ENCODE results near the gene SESN1. TPM values are rescaled to one million over a fixed set of nuclear protein-coding genes. Genes with fewer than 3 reads are reported as not detected.
"Not testable (repeated sequence)": the region's sequence is repeated elsewhere in the genome, so short reads cannot be mapped to it uniquely, and the experiment has no call there.

The SESN1 gene
- total RNA-seq, 1 donor from 2014 or later = 49.0 TPM

DNA sequence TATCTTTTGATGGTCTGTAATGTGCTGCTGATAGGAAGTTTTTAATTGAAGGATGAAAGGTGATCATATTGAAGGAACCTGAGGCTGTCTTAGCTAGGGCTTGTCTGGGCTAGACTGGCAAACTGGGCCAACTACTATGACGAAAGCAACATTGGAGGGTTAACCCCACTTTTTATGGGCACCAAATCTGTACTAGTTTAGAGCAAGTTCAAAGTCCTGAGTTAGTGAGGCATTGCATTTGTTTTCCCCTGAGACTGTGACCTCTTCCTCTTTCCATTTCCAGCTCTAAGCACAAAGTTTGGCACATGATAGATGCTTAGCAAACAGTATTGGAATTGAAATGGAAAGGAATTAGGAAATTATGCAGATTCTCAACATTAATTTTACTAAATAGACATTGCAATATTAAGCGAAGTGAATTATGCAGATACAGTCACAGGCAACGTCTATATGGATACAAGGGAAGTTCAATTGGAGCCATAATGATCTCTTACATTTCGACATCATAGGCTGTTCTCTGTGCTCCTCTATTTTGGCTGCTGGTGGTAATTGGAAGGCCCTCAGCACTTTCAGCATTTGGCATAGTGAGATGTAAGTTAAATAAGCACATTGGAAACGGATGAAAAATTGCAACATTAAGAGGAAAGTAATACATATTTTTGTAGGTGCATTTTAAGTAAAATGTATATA lies 22.8 kb upstream of the SESN1 start:
- Histone ChIP-seq H3K27ac (no peak overlapping the region), H3K36me3 (no peaks in the 10 kb centered on the region), H3K9me3 (no peaks in the 10 kb centered on the region), H3K27me3 (no peaks in the 10 kb centered on the region), H3K4me1 (peaks cover 0 to 3% of the 10 kb centered on the region in 2 donors), H3K4me3 (no peak overlapping the region)
- intact Hi-C loops (cut with DNase I) = no loop called here
- TF ChIP-seq, protein P1, sequence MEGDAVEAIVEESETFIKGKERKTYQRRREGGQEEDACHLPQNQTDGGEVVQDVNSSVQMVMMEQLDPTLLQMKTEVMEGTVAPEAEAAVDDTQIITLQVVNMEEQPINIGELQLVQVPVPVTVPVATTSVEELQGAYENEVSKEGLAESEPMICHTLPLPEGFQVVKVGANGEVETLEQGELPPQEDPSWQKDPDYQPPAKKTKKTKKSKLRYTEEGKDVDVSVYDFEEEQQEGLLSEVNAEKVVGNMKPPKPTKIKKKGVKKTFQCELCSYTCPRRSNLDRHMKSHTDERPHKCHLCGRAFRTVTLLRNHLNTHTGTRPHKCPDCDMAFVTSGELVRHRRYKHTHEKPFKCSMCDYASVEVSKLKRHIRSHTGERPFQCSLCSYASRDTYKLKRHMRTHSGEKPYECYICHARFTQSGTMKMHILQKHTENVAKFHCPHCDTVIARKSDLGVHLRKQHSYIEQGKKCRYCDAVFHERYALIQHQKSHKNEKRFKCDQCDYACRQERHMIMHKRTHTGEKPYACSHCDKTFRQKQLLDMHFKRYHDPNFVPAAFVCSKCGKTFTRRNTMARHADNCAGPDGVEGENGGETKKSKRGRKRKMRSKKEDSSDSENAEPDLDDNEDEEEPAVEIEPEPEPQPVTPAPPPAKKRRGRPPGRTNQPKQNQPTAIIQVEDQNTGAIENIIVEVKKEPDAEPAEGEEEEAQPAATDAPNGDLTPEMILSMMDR (IDR thresholded peaks at IDR 0.05) = no peak
- DNase-seq (ENCODE audit: low spot score in 2 of 2) = no peak

DNA sequence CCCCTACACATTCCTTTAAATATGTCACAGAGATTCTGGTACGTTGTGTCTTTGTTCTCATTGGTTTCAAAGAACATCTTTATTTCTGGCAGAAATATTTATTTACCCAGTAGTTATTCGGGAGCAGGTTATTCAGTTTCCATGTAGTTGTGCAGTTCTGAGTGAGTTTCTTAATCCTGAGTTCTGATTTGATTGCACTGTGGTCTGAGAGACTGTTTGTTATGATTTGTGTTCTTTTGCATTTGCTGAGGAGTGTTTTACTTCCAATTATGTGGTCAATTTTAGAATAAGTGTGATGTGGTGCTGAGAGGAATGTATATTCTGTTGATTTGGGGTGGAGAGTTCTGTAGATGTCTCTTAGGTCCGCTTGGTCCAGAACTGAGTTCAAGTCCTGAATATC lies 18.0 kb upstream of the SESN1 start:
- intact Hi-C loops (cut with DNase I); DNase-seq (ENCODE audit: low spot score in 2 of 2); H3K36me3 ChIP-seq; H3K9me3 ChIP-seq; H3K4me1 ChIP-seq; H3K27ac ChIP-seq; H3K4me3 ChIP-seq; H3K27me3 ChIP-seq: not testable (repeated sequence)

DNA sequence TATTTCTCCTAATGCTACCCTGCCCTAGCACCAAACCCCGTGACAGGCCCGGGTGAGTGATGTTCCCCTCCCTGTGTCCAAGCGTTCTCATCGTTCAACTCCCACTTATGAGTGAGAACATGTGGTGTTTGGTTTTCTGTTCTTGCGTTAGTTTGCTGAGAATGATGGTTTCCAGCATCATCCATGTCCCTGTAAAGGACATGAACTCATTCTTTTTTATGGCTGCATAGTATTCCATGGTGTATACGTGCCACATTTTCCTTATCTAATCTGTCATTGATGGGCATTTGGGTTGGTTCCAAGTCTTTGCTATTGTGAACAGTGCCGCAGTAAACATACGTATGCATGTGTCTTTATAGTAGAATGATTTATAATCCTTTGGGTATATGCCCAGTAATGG lies 15.0 kb upstream of the SESN1 start:
- H3K27me3 ChIP-seq; H3K4me3 ChIP-seq; H3K4me1 ChIP-seq; DNase-seq (ENCODE audit: low spot score in 2 of 2); intact Hi-C loops (cut with DNase I); H3K36me3 ChIP-seq; H3K27ac ChIP-seq; H3K9me3 ChIP-seq: not testable (repeated sequence)

DNA sequence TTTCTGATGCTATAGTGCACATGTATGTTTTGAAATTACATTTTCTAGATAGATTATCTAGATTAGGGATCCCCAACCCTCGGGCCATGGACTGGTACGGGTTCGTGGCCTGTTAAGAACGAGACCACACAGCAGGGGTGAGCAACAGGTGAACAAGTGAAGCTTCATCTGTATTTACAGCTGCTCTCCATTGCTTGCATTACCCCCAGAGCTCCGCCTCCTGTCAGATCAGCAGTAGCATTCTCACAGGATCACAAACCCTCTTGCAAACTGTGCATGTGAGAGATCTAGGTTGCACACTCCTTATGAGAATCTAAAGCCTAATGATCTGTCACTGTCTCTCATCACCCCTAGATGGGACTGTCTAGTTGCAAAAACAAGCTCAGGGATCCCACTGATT lies 11.0 kb upstream of the SESN1 start:
- Histone ChIP-seq H3K27ac (no peak overlapping the region), H3K36me3 (no peaks in the 10 kb centered on the region), H3K9me3 (no peaks in the 10 kb centered on the region), H3K4me1 (no peaks in the 10 kb centered on the region), H3K4me3 (no peak overlapping the region), H3K27me3 (no peaks in the 10 kb centered on the region)
- intact Hi-C loops (cut with DNase I) = no loop called here
- TF ChIP-seq, protein P1 (IDR thresholded peaks at IDR 0.05) = no peak
- DNase-seq (ENCODE audit: low spot score in 2 of 2) = no peak

DNA sequence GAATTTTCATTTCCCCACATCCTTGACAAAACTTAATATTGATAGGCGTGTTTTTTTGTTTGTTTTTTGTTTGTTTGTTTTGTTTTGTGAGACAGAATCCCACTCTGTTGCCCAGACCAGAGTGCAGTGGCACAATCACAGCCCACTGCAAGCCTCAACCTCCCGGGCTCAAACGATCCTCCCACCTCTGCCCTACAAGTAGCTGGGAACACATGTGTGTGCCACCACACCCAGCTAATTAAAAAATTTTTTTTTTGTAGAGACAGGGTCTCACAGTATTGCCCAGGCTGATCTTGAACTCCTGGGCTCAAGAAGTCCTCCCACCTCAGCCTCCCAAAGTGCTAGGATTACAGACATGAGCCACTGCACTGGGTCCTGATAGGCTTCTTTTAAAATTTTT lies 9.9 kb upstream of the SESN1 start:
- intact Hi-C loops (cut with DNase I) = no loop called here

DNA sequence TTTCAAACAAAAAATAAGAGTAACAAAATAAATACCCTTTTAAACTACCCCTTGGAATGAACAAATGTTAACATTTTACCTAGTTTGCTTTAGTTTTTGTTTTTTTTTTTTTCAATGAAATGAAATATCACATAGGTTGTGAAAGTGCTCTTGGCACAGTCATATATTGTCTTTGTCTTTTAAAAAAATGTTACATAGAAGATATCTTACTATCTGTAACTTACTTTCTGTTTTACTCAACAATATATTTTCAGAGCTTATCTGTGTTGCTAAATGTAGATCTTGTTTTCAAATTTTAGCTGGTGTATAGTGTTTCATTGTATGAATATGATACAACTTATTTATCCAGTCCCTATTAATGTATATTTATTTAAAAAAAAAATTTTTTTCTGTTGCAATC lies 9.3 kb upstream of the SESN1 start:
- Histone ChIP-seq H3K4me1 (no peaks in the 10 kb centered on the region), H3K9me3 (no peaks in the 10 kb centered on the region), H3K36me3 (no peaks in the 10 kb centered on the region), H3K27ac (no peak overlapping the region), H3K4me3 (no peak overlapping the region), H3K27me3 (no peaks in the 10 kb centered on the region)
- intact Hi-C loops (cut with DNase I) = no loop called here
- no peak for DNase-seq (ENCODE audit: low spot score in 2 of 2)
- TF ChIP-seq, protein P1 (IDR thresholded peaks at IDR 0.05) = no peak

More for the DNA sequence above, 9.9 kb upstream of the SESN1 start:
- Histone ChIP-seq H3K4me1 (no peaks in the 10 kb centered on the region), H3K9me3 (no peaks in the 10 kb centered on the region), H3K36me3 (no peaks in the 10 kb centered on the region), H3K27ac (no peak overlapping the region), H3K27me3 (no peaks in the 10 kb centered on the region), H3K4me3 (no peak overlapping the region)
- DNase-seq (ENCODE audit: low spot score in 2 of 2) = no peak
- TF ChIP-seq, protein P1 (IDR thresholded peaks at IDR 0.05) = no peak

DNA sequence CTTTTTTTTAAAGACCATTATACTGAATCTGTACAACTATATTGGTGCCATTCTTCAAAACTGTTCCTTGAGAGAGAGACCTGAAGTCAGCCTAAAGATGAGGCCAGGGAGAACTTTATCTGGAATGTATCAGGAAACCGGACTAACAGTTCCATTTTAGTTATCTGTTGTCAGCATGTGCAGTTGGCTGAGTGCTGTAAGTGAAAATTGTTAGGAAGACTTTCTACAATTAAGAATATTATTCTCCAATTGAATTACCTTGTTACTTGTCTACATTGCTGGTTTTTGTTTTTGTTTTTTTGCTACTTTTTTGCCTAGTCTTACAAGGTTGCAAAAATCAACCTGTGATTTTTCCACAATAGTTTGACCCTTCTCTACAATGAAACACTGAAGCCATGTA lies 8.1 kb upstream of the SESN1 start:
- Histone ChIP-seq H3K9me3 (no peaks in the 10 kb centered on the region), H3K27ac (no peak overlapping the region), H3K4me3 (no peak overlapping the region), H3K27me3 (no peaks in the 10 kb centered on the region), H3K4me1 (no peaks in the 10 kb centered on the region), H3K36me3 (no peaks in the 10 kb centered on the region)
- DNase-seq (ENCODE audit: low spot score in 2 of 2) = no peak
- TF ChIP-seq, protein P1 (IDR thresholded peaks at IDR 0.05) = no peak
- intact Hi-C loops (cut with DNase I) = no loop called here

Measured in ascending aorta (tissue), 2 donors.